WI38 (cell line): ENCODE data around the gene UTY.

ENCODE experiments used
- H3K4me3 ChIP-seq: 2 replicates; pipeline ENCODE4 v1.5.1; 2011; ENCODE audit warnings: low read depth, mild to moderate bottlenecking, control low read depth, low read length
- CTCF ChIP-seq: IDR thresholded peaks from 2 replicates; pipeline ENCODE4 v1.5.1; 2012; ENCODE audit warnings: low read depth, mild to moderate bottlenecking, control low read depth, low read length

UTY gene

DNA sequence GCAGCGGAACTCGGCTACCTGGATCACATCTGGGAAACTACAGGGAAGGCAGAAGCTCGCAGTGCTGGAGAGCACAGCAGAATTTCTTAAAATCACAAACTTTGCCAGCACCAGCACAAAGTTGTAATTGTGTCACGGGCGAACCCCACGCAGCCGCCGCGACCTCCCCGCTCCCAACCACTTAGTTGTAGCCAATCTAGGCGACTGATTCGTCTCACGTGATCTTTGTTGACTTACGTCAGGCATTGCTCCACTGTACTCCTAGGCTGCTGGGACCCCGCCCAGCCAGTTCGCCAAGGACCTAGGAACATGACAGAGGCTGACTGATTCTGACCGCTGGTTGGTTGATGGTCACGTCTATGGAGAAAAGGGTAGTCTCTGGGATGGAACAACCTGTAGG is at the start of gene UTY:
TSS of gene UTY (minus strand) at position 206 of the 400 bp plus-strand sequence. CDS start 368 bp downstream, outside the sequence.
- no peak within 1 kb of the TSS for H3K4me3 ChIP-seq
- no peak for TF ChIP-seq CTCF

GRCh38 chrY:13520474-13520873 is 40.6 kb upstream of the UTY start:
- no peak for TF ChIP-seq CTCF
- H3K4me3 ChIP-seq, result no peak overlapping the region

DNA sequence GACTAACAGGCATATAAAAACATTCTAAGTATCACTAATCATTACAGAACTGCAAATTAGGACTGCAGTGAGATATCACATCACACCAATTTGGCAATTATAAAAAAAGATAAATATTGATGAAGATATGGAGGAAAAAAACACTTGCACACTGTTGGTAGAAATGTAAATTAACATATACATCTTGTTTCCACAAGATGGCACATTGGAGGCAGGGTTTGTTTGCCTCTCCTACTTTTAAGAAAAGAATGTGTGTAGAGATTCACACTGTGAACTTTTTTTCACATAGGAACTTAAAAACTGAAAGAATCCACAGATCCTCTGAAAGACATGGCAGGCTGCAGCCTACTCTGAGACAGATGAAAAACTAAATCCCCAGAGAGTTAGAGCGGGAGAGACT is 21.4 kb upstream of the UTY start:
- TF ChIP-seq CTCF, result no peak
- no peak overlapping the region for H3K4me3 ChIP-seq

DNA sequence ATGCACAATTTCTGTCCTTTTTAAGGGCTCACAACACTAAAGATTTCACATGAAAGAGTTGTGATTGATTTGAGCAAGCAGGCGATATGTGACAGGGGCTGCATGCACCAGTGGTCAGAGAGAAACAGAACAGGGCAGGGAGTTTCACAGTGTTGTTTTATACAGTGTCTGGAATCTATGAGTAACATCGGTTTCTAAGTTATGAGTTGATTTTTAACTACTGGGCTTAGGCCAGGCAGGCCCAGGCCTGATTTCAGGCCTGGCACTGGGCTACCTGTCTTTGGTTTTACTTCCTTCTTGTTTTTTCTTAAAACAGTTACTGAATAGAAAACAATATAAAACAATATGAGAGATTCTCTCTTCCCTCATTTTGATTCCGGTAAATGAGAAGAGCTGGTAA is 13.9 kb upstream of the UTY start:
- TF ChIP-seq CTCF, result no peak

GRCh38 chrY:13492408-13492807 is 12.6 kb upstream of the UTY start:
- H3K4me3 ChIP-seq, result no peak overlapping the region
- no peak for TF ChIP-seq CTCF

More for the DNA sequence above, 13.9 kb upstream of the UTY start:
- no peak overlapping the region for H3K4me3 ChIP-seq

GRCh38 chrY:13488738-13489137 is 8.9 kb upstream of the UTY start:
- no peak overlapping the region for H3K4me3 ChIP-seq
- TF ChIP-seq CTCF, result no peak

GRCh38 chrY:13479121-13479711 is 617 bp downstream of the UTY start:
- no peak for TF ChIP-seq CTCF
- no peak overlapping the region for H3K4me3 ChIP-seq
